Measurements from ENCODE around the gene SRSF5. TPM values are rescaled to one million over a fixed set of nuclear protein-coding genes. Genes with fewer than 3 reads are reported as not detected.

Gene SRSF5
- total and polyA plus RNA-seq, 8 donors: 141 to 540 (median 329) TPM

GRCh38 chr14:69770559-69770958, 3.6 kb downstream of the SRSF5 start:
- WGBS, 5 donors: 80 to 88% (median 86%) methylated on average over 3 of the region's 3 CpGs
- Histone ChIP-seq H3K27me3 (no peaks in the 10 kb centered on the region), H3K9me3 (no peaks in the 10 kb centered on the region), H3K4me1 (peaks cover 24 to 81% (median 61%) of the 10 kb centered on the region in 4 donors), H3K36me3 (peaks cover 70 to 77% (median 76%) of the 10 kb centered on the region in 4 donors), H3K4me3 (peak overlapping the region in 2 of 4 donors; percentile 8 to 75), H3K27ac (no peak overlapping the region)
- DNase-seq: no peak
- intact Hi-C loops (cut with DNase I; ENCODE audit: low total_unique reads): no loop called here
- TF ChIP-seq CTCF (IDR thresholded peaks at IDR 0.05): no peak
- no peak for TF ChIP-seq POLR2A (IDR thresholded peaks at IDR 0.05)
- no peak for TF ChIP-seq EP300 (IDR thresholded peaks at IDR 0.05)
- TF ChIP-seq POLR2AphosphoS5 (IDR thresholded peaks at IDR 0.05): no peak

- DNase-seq: no peak
- Histone ChIP-seq H3K27ac (no peak overlapping the region), H3K27me3 (no peaks in the 10 kb centered on the region), H3K4me1 (peaks cover 24 to 84% (median 63%) of the 10 kb centered on the region in 4 donors), H3K9me3 (no peaks in the 10 kb centered on the region), H3K4me3 (peak overlapping the region in 1 of 4 donors; percentile 8), H3K36me3 (peaks cover 75 to 82% (median 82%) of the 10 kb centered on the region in 4 donors)
- TF ChIP-seq POLR2A (IDR thresholded peaks at IDR 0.05) (no peak), EP300 (IDR thresholded peaks at IDR 0.05) (no peak), POLR2AphosphoS5 (IDR thresholded peaks at IDR 0.05) (no peak), CTCF (IDR thresholded peaks at IDR 0.05) (no peak)
- intact Hi-C loops (cut with DNase I; ENCODE audit: low total_unique reads): no loop called here
- 93 to 96% (median 94%) methylated on average over 16 of the region's 16 CpGs for WGBS, 5 donors
Measured at GRCh38 chr14:69771136-69771535, 4.2 kb downstream of the SRSF5 start.

- peaks cover 80 to 94% (median 93%) of the 10 kb centered on the region in 4 donors for H3K36me3 ChIP-seq
Measured at GRCh38 chr14:69772082-69773017, 5.4 kb downstream of the SRSF5 start.

More at GRCh38 chr14:69772082-69773017, 5.4 kb downstream of the SRSF5 start:
- Histone ChIP-seq H3K27ac (no peak overlapping the region), H3K4me1 (peaks cover 24 to 90% (median 67%) of the 10 kb centered on the region in 4 donors), H3K4me3 (no peak overlapping the region), H3K27me3 (no peaks in the 10 kb centered on the region), H3K9me3 (no peaks in the 10 kb centered on the region)
- intact Hi-C loops (cut with DNase I; ENCODE audit: low total_unique reads): no loop called here
- no peak for DNase-seq
- no peak for TF ChIP-seq POLR2AphosphoS5 (IDR thresholded peaks at IDR 0.05)
- TF ChIP-seq EP300 (IDR thresholded peaks at IDR 0.05): no peak
- TF ChIP-seq CTCF (IDR thresholded peaks at IDR 0.05): no peak
- TF ChIP-seq POLR2A (IDR thresholded peaks at IDR 0.05): no peak
- WGBS, 5 donors: 89 to 95% (median 92%) methylated on average over 11 of the region's 11 CpGs
